Measurements from ENCODE around the gene RPS24.

GRCh38 chr10:78028438-78029268 lies 5.0 kb upstream of the RPS24 start:
- TF ChIP-seq, protein P1, sequence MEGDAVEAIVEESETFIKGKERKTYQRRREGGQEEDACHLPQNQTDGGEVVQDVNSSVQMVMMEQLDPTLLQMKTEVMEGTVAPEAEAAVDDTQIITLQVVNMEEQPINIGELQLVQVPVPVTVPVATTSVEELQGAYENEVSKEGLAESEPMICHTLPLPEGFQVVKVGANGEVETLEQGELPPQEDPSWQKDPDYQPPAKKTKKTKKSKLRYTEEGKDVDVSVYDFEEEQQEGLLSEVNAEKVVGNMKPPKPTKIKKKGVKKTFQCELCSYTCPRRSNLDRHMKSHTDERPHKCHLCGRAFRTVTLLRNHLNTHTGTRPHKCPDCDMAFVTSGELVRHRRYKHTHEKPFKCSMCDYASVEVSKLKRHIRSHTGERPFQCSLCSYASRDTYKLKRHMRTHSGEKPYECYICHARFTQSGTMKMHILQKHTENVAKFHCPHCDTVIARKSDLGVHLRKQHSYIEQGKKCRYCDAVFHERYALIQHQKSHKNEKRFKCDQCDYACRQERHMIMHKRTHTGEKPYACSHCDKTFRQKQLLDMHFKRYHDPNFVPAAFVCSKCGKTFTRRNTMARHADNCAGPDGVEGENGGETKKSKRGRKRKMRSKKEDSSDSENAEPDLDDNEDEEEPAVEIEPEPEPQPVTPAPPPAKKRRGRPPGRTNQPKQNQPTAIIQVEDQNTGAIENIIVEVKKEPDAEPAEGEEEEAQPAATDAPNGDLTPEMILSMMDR (IDR thresholded peaks at IDR 0.05 in 8 of 11, conservative IDR thresholded peaks at IDR 0.05 in 3 of 11), result no peak
- TF ChIP-seq POLR2A (IDR thresholded peaks at IDR 0.05) (no peak), POLR2AphosphoS5 (IDR thresholded peaks at IDR 0.05) (no peak)

Measured in spleen (tissue), 7 donors.